ENCODE data around the gene ALCAM. TPM values are rescaled to one million over a fixed set of nuclear protein-coding genes. Genes with fewer than 3 reads are reported as not detected.

The ALCAM gene
- total and polyA plus RNA-seq, 9 donors = 7.4 to 29.5 (median 10.8) TPM

- WGBS (ENCODE audit: insufficient coverage) = no CpG with 5 or more reads among the region's 1 CpG
- no peaks in the 10 kb centered on the region for H3K36me3 ChIP-seq (ENCODE audit: control insufficient read depth, insufficient read depth, low read length)
Measured at GRCh38 chr3:105334138-105334882, 32.4 kb upstream of the ALCAM start.

GRCh38 chr3:105339946-105340345, 26.8 kb upstream of the ALCAM start:
- no CpG with 5 or more reads among the region's 1 CpG for WGBS (ENCODE audit: insufficient coverage)
- no peak overlapping the region for H3K4me3 ChIP-seq (ENCODE audit: low read length)

More at GRCh38 chr3:105334138-105334882, 32.4 kb upstream of the ALCAM start:
- no peak overlapping the region for H3K27ac ChIP-seq (ENCODE audit: low read length)
- H3K9me3 ChIP-seq (replicated peaks; ENCODE audit: control insufficient read depth, low read depth, low read length) = no peaks in the 10 kb centered on the region
- no peaks in the 10 kb centered on the region for H3K4me1 ChIP-seq (ENCODE audit: control insufficient read depth, insufficient read depth, low read length)
- no peaks in the 10 kb centered on the region for H3K27me3 ChIP-seq (ENCODE audit: control insufficient read depth, insufficient read depth, low read length)
- H3K4me3 ChIP-seq (ENCODE audit: low read length) = no peak overlapping the region
- no peak for DNase-seq

GRCh38 chr3:105343991-105344390, 22.7 kb upstream of the ALCAM start:
- Histone ChIP-seq H3K27me3 (ENCODE audit: control insufficient read depth, insufficient read depth, low read length) (no peaks in the 10 kb centered on the region), H3K9me3 (replicated peaks; ENCODE audit: control insufficient read depth, low read depth, low read length) (no peaks in the 10 kb centered on the region), H3K4me1 (ENCODE audit: control insufficient read depth, insufficient read depth, low read length) (no peaks in the 10 kb centered on the region), H3K27ac (ENCODE audit: low read length) (no peak overlapping the region), H3K36me3 (ENCODE audit: control insufficient read depth, insufficient read depth, low read length) (no peaks in the 10 kb centered on the region), H3K4me3 (ENCODE audit: low read length) (no peak overlapping the region)
- WGBS (ENCODE audit: insufficient coverage) = 0% methylated on average over 1 of the region's 5 CpGs
- DNase-seq = no peak

More at GRCh38 chr3:105339946-105340345, 26.8 kb upstream of the ALCAM start:
- no peak for DNase-seq
- no peaks in the 10 kb centered on the region for H3K4me1 ChIP-seq (ENCODE audit: control insufficient read depth, insufficient read depth, low read length)
- H3K36me3 ChIP-seq (ENCODE audit: control insufficient read depth, insufficient read depth, low read length) = no peaks in the 10 kb centered on the region
- H3K27ac ChIP-seq (ENCODE audit: low read length) = no peak overlapping the region
- no peaks in the 10 kb centered on the region for H3K27me3 ChIP-seq (ENCODE audit: control insufficient read depth, insufficient read depth, low read length)
- H3K9me3 ChIP-seq (replicated peaks; ENCODE audit: control insufficient read depth, low read depth, low read length) = no peaks in the 10 kb centered on the region

- H3K4me3 ChIP-seq (ENCODE audit: low read length) = no peak overlapping the region
- no peak for DNase-seq
- H3K4me1 ChIP-seq (ENCODE audit: control insufficient read depth, insufficient read depth, low read length) = no peaks in the 10 kb centered on the region
- no peaks in the 10 kb centered on the region for H3K27me3 ChIP-seq (ENCODE audit: control insufficient read depth, insufficient read depth, low read length)
- H3K36me3 ChIP-seq (ENCODE audit: control insufficient read depth, insufficient read depth, low read length) = no peaks in the 10 kb centered on the region
- no peaks in the 10 kb centered on the region for H3K9me3 ChIP-seq (replicated peaks; ENCODE audit: control insufficient read depth, low read depth, low read length)
- H3K27ac ChIP-seq (ENCODE audit: low read length) = no peak overlapping the region
- WGBS (ENCODE audit: insufficient coverage) = 83% methylated on average over 1 of the region's 5 CpGs
Measured at GRCh38 chr3:105345156-105345555, 21.6 kb upstream of the ALCAM start.

- Histone ChIP-seq H3K36me3 (ENCODE audit: control insufficient read depth, insufficient read depth, low read length) (no peaks in the 10 kb centered on the region), H3K9me3 (replicated peaks; ENCODE audit: control insufficient read depth, low read depth, low read length) (no peaks in the 10 kb centered on the region), H3K27me3 (ENCODE audit: control insufficient read depth, insufficient read depth, low read length) (no peaks in the 10 kb centered on the region), H3K27ac (ENCODE audit: low read length) (no peak overlapping the region), H3K4me1 (ENCODE audit: control insufficient read depth, insufficient read depth, low read length) (no peaks in the 10 kb centered on the region), H3K4me3 (ENCODE audit: low read length) (no peak overlapping the region)
- no CpG with 5 or more reads among the region's 3 CpGs for WGBS (ENCODE audit: insufficient coverage)
- no peak for DNase-seq
Measured at GRCh38 chr3:105347625-105348302, 18.9 kb upstream of the ALCAM start.

GRCh38 chr3:105348307-105348706, 18.4 kb upstream of the ALCAM start:
- no peaks in the 10 kb centered on the region for H3K4me1 ChIP-seq (ENCODE audit: control insufficient read depth, insufficient read depth, low read length)
- H3K27me3 ChIP-seq (ENCODE audit: control insufficient read depth, insufficient read depth, low read length) = no peaks in the 10 kb centered on the region
- no CpG with 5 or more reads among the region's 1 CpG for WGBS (ENCODE audit: insufficient coverage)
- no peaks in the 10 kb centered on the region for H3K36me3 ChIP-seq (ENCODE audit: control insufficient read depth, insufficient read depth, low read length)
- no peak overlapping the region for H3K27ac ChIP-seq (ENCODE audit: low read length)
- no peaks in the 10 kb centered on the region for H3K9me3 ChIP-seq (replicated peaks; ENCODE audit: control insufficient read depth, low read depth, low read length)
- DNase-seq = no peak
- no peak overlapping the region for H3K4me3 ChIP-seq (ENCODE audit: low read length)

GRCh38 chr3:105349684-105350387, 16.9 kb upstream of the ALCAM start:
- Histone ChIP-seq H3K9me3 (replicated peaks; ENCODE audit: control insufficient read depth, low read depth, low read length) (no peaks in the 10 kb centered on the region), H3K27me3 (ENCODE audit: control insufficient read depth, insufficient read depth, low read length) (peaks cover 9% of the 10 kb centered on the region), H3K4me1 (ENCODE audit: control insufficient read depth, insufficient read depth, low read length) (peaks cover 6% of the 10 kb centered on the region), H3K27ac (ENCODE audit: low read length) (no peak overlapping the region), H3K36me3 (ENCODE audit: control insufficient read depth, insufficient read depth, low read length) (no peaks in the 10 kb centered on the region), H3K4me3 (ENCODE audit: low read length) (no peak overlapping the region)
- DNase-seq = no peak
- no CpG with 5 or more reads among the region's 2 CpGs for WGBS (ENCODE audit: insufficient coverage)

- WGBS (ENCODE audit: insufficient coverage) = no CpG with 5 or more reads among the region's 2 CpGs
- no peak overlapping the region for H3K27ac ChIP-seq (ENCODE audit: low read length)
- H3K4me1 ChIP-seq (ENCODE audit: control insufficient read depth, insufficient read depth, low read length) = peaks cover 6% of the 10 kb centered on the region
- no peak overlapping the region for H3K4me3 ChIP-seq (ENCODE audit: low read length)
- no peaks in the 10 kb centered on the region for H3K36me3 ChIP-seq (ENCODE audit: control insufficient read depth, insufficient read depth, low read length)
- no peaks in the 10 kb centered on the region for H3K9me3 ChIP-seq (replicated peaks; ENCODE audit: control insufficient read depth, low read depth, low read length)
- H3K27me3 ChIP-seq (ENCODE audit: control insufficient read depth, insufficient read depth, low read length) = peaks cover 9% of the 10 kb centered on the region
- DNase-seq = peak; percentile 42
Measured at GRCh38 chr3:105351821-105352220, 14.9 kb upstream of the ALCAM start.

- Histone ChIP-seq H3K27me3 (ENCODE audit: control insufficient read depth, insufficient read depth, low read length) (peaks cover 9% of the 10 kb centered on the region), H3K36me3 (ENCODE audit: control insufficient read depth, insufficient read depth, low read length) (no peaks in the 10 kb centered on the region), H3K4me3 (ENCODE audit: low read length) (no peak overlapping the region), H3K9me3 (replicated peaks; ENCODE audit: control insufficient read depth, low read depth, low read length) (no peaks in the 10 kb centered on the region), H3K27ac (ENCODE audit: low read length) (no peak overlapping the region), H3K4me1 (ENCODE audit: control insufficient read depth, insufficient read depth, low read length) (peaks cover 6% of the 10 kb centered on the region)
- DNase-seq = no peak
- 67% methylated on average over 1 of the region's 4 CpGs for WGBS (ENCODE audit: insufficient coverage)
Measured at GRCh38 chr3:105352976-105353375, 13.7 kb upstream of the ALCAM start.

GRCh38 chr3:105353485-105354161, 13.1 kb upstream of the ALCAM start:
- Histone ChIP-seq H3K27me3 (ENCODE audit: control insufficient read depth, insufficient read depth, low read length) (peaks cover 9% of the 10 kb centered on the region), H3K27ac (ENCODE audit: low read length) (no peak overlapping the region), H3K4me3 (ENCODE audit: low read length) (peak overlapping the region; percentile 34), H3K9me3 (replicated peaks; ENCODE audit: control insufficient read depth, low read depth, low read length) (no peaks in the 10 kb centered on the region), H3K4me1 (ENCODE audit: control insufficient read depth, insufficient read depth, low read length) (peaks cover 6% of the 10 kb centered on the region), H3K36me3 (ENCODE audit: control insufficient read depth, insufficient read depth, low read length) (no peaks in the 10 kb centered on the region)
- DNase-seq = peak; percentile 72
- 11% methylated on average over 22 of the region's 37 CpGs for WGBS (ENCODE audit: insufficient coverage)

All from muscle of leg (tissue), 11 donors.